ENCODE results near the gene AREL1. TPM values are rescaled to one million over a fixed set of nuclear protein-coding genes. Genes with fewer than 3 reads are reported as not detected.

Gene AREL1
- total and polyA plus RNA-seq, 2 donors from 2014 or later, result 13.5 to 42.3 TPM

GRCh38 chr14:74660167-74660566, 52.7 kb downstream of the AREL1 start:
- H3K4me1 ChIP-seq (ENCODE audit: control insufficient read depth in 2 of 3, insufficient read depth in 2 of 3, low read depth in 1 of 3, low read length in 3 of 3), result no peaks in the 10 kb centered on the region
- no peak overlapping the region for H3K4me3 ChIP-seq (ENCODE audit: low read length in 3 of 3)
- no peak overlapping the region for H3K27ac ChIP-seq (ENCODE audit: low read depth in 2 of 2, low read length in 2 of 2)
- no peak for DNase-seq
- FAIRE-seq, result no peak
- no peaks in the 10 kb centered on the region for H3K9me3 ChIP-seq (ENCODE audit: control insufficient read depth in 2 of 3, insufficient read depth in 1 of 3, low read length in 3 of 3)
- no peak overlapping the region for H3K9ac ChIP-seq (ENCODE audit: low read length in 3 of 3)
- intact Hi-C loops (cut with DNase I), result no loop called here
- TF ChIP-seq CTCF (IDR thresholded peaks at IDR 0.05; ENCODE audit: borderline replicate concordance, extremely low read depth, insufficient read depth), result no peak
- no peaks in the 10 kb centered on the region for H3K27me3 ChIP-seq (ENCODE audit: control insufficient read depth, insufficient read depth, low read length)
- peaks cover 3 to 29% (median 28%) of the 10 kb centered on the region in 3 donors for H3K36me3 ChIP-seq (ENCODE audit: control insufficient read depth in 2 of 3, insufficient read depth in 3 of 3, low read length in 3 of 3)

- peaks cover 0 to 3% (median 0%) of the 10 kb centered on the region in 3 donors for H3K4me1 ChIP-seq (ENCODE audit: control insufficient read depth in 2 of 3, insufficient read depth in 2 of 3, low read depth in 1 of 3, low read length in 3 of 3)
- peaks cover 3 to 21% (median 20%) of the 10 kb centered on the region in 3 donors for H3K36me3 ChIP-seq (ENCODE audit: control insufficient read depth in 2 of 3, insufficient read depth in 3 of 3, low read length in 3 of 3)
- no peak overlapping the region for H3K9ac ChIP-seq (ENCODE audit: low read length in 3 of 3)
- H3K9me3 ChIP-seq (ENCODE audit: control insufficient read depth in 2 of 3, insufficient read depth in 1 of 3, low read length in 3 of 3), result no peaks in the 10 kb centered on the region
- no peak overlapping the region for H3K27ac ChIP-seq (ENCODE audit: low read depth in 2 of 2, low read length in 2 of 2)
- intact Hi-C loops (cut with DNase I), result no loop called here
- no peak for TF ChIP-seq CTCF (IDR thresholded peaks at IDR 0.05; ENCODE audit: borderline replicate concordance, extremely low read depth, insufficient read depth)
- DNase-seq (no peak), FAIRE-seq (no peak)
- no peak overlapping the region for H3K4me3 ChIP-seq (ENCODE audit: low read length in 3 of 3)
- no peaks in the 10 kb centered on the region for H3K27me3 ChIP-seq (ENCODE audit: control insufficient read depth, insufficient read depth, low read length)
These were observed 54.2 kb downstream of the AREL1 start for GRCh38 chr14:74658535-74659131.

- TF ChIP-seq CTCF (IDR thresholded peaks at IDR 0.05; ENCODE audit: borderline replicate concordance, extremely low read depth, insufficient read depth), result no peak
- DNase-seq (no peak), FAIRE-seq (no peak)
- H3K9me3 ChIP-seq (ENCODE audit: control insufficient read depth in 2 of 3, insufficient read depth in 1 of 3, low read length in 3 of 3), result no peaks in the 10 kb centered on the region
- no peak overlapping the region for H3K4me3 ChIP-seq (ENCODE audit: low read length in 3 of 3)
- H3K9ac ChIP-seq (ENCODE audit: low read length in 3 of 3), result no peak overlapping the region
- no peak overlapping the region for H3K27ac ChIP-seq (ENCODE audit: low read depth in 2 of 2, low read length in 2 of 2)
- no peaks in the 10 kb centered on the region for H3K27me3 ChIP-seq (ENCODE audit: control insufficient read depth, insufficient read depth, low read length)
- H3K36me3 ChIP-seq (ENCODE audit: control insufficient read depth in 2 of 3, insufficient read depth in 3 of 3, low read length in 3 of 3), result peaks cover 0 to 8% (median 4%) of the 10 kb centered on the region in 3 donors
- H3K4me1 ChIP-seq (ENCODE audit: control insufficient read depth in 2 of 3, insufficient read depth in 2 of 3, low read depth in 1 of 3, low read length in 3 of 3), result peaks cover 0 to 3% (median 0%) of the 10 kb centered on the region in 3 donors
- intact Hi-C loops (cut with DNase I), result no loop called here
These were observed 55.9 kb downstream of the AREL1 start for GRCh38 chr14:74656964-74657363.
